A549 (cell line): ENCODE measurements around the gene OR4F6. TPM values are rescaled to one million over a fixed set of nuclear protein-coding genes. Genes with fewer than 3 reads are reported as not detected.

Experiments used
- ATAC-seq, 2 experiments: fragments of 200-7000 bp in 1 of 2; fragments of >200 bp in 1 of 2; cut with Nextera tagmentation in 1 of 2; cut with Tn5 transposase in 1 of 2; 3 replicates each; pipeline versions ENCODE4 v1.8.0 to v1.9.1; 2018 to 2020; ENCODE audit warnings: mild to moderate bottlenecking in 1 of 2, moderate library complexity in 1 of 2
- CTCF ChIA-PET: fragments of 300-600 bp; sonication (Branson Sonifier 250); formaldehyde crosslinking; extraction: SDS; loops from one replicate; lab custom pipeline; 2021; ENCODE audit warnings: antibody characterized with exemption, inconsistent platforms; lab: Yijun Ruan, JAX
- POLR2A ChIA-PET: fragments of 350-600 bp; formaldehyde crosslinking; extraction: SDS; loops from one replicate; lab custom pipeline; 2021; ENCODE audit warnings: antibody characterized with exemption, inconsistent platforms; lab: Yijun Ruan, JAX
- DNase-seq, 2 experiments: peaks; one replicate each; pipeline versions ENCODE4 v3.0.0 to v3.0.0-alpha.2; 2011 to 2016; ENCODE audit warnings: low read depth in 1 of 2, low spot score in 1 of 2
- FAIRE-seq: peaks from 2 replicates; lab custom pipeline; 2011; peaks lifted over from hg19 to GRCh38; lab: Jason Lieb, UNC
- H3K27ac ChIP-seq, 2 experiments: fragments of >200 bp; sonication (Bioruptor Twin); formaldehyde crosslinking; 3 replicates each; pipeline ENCODE4 v1.5.1; 2016 to 2017
- H3K4me1 ChIP-seq: fragments of >200 bp; sonication (Bioruptor Twin); formaldehyde crosslinking; 3 replicates; pipeline ENCODE4 v1.6.1; 2016
- H3K4me2 ChIP-seq: fragments of >200 bp; sonication (Bioruptor Twin); formaldehyde crosslinking; 3 replicates; pipeline ENCODE4 v1.6.1; 2016
- H3K4me3 ChIP-seq: fragments of >200 bp; sonication (Bioruptor Twin); formaldehyde crosslinking; 3 replicates; pipeline ENCODE4 v1.5.1; 2016
- H3K9me3 ChIP-seq: fragments of >200 bp; sonication (Bioruptor Twin); formaldehyde crosslinking; 3 replicates; pipeline ENCODE4 v1.6.1; 2016
- BHLHE40 ChIP-seq: IDR thresholded peaks from 2 replicates; pipeline ENCODE4 v1.6.1; 2012; ENCODE audit warnings: low read depth, low read length, inconsistent platforms
- FOXS1 ChIP-seq: fragments of 250-450 bp; sonication (Bioruptor Pico); IDR thresholded peaks from 2 replicates; pipeline ENCODE4 v1.5.0; 2020; ENCODE audit warnings: mild to moderate bottlenecking, moderate library complexity
- HEYL ChIP-seq: fragments of 250-450 bp; sonication (Bioruptor Pico); IDR thresholded peaks from 2 replicates; pipeline ENCODE4 v1.8.0; 2021; ENCODE audit warnings: mild to moderate bottlenecking, moderate library complexity
- KDM1A ChIP-seq: fragments of 200-600 bp; sonication (generic); IDR thresholded peaks from 2 replicates; pipeline ENCODE4 v1.6.1; 2016; ENCODE audit warnings: low read depth, mild to moderate bottlenecking
- MAFK ChIP-seq: fragments of 450-650 bp; IDR thresholded peaks from 2 replicates; pipeline ENCODE4 v1.6.1; 2014; ENCODE audit not compliant: partially characterized antibody
- MAX ChIP-seq: IDR thresholded peaks from 2 replicates; pipeline ENCODE4 v1.6.1; 2012
- MAZ ChIP-seq: fragments of 150-350 bp; IDR thresholded peaks from 2 replicates; pipeline ENCODE4 v1.6.1; 2014; ENCODE audit warnings: antibody characterized with exemption, low read depth, low read length, borderline replicate concordance
- NPAS2 ChIP-seq: fragments of 250-450 bp; sonication (Bioruptor Pico); IDR thresholded peaks from 2 replicates; pipeline ENCODE4 v1.8.0; 2022; ENCODE audit warnings: mild to moderate bottlenecking, moderate library complexity, borderline replicate concordance
- PBX3 ChIP-seq: IDR thresholded peaks from 2 replicates; pipeline ENCODE4 v1.6.1; 2012
- RCOR1 ChIP-seq: fragments of 150-350 bp; IDR thresholded peaks from 2 replicates; pipeline ENCODE4 v1.6.1; 2014; ENCODE audit warnings: antibody characterized with exemption, low read length, low read depth
- REST ChIP-seq: fragments of 200-600 bp; sonication (generic); IDR thresholded peaks from 2 replicates; pipeline ENCODE4 v1.6.1; 2016; ENCODE audit warnings: antibody characterized with exemption, mild to moderate bottlenecking, moderate library complexity
- SREBF2 ChIP-seq: fragments of 450-650 bp; IDR thresholded peaks from 2 replicates; pipeline ENCODE4 v1.6.1; 2014; ENCODE audit warnings: mild to moderate bottlenecking, moderate library complexity
- ZNF302 ChIP-seq: fragments of 250-450 bp; sonication (Bioruptor Pico); IDR thresholded peaks from 2 replicates; pipeline ENCODE4 v1.9.0; 2021; ENCODE audit warnings: inconsistent platforms, mild to moderate bottlenecking, moderate library complexity
- WGBS: methylation state at CpG from one replicate; pipeline ENCODE4 v1.1.6; 2017; ENCODE audit errors: missing lambda C conversion rate; 5-methylcytosine and 5-hydroxymethylcytosine counted together
- polyA plus RNA-seq, 4 experiments: library from polyadenylated mRNA; depleted of rRNA in 3 of 4; stranded (reverse); fragments of >200 nt; fragmentation: RNase III in 1 of 4; extraction: RNeasy Plus Mini Kit Qiagen cat#74134 plus additional on column Dnase treatment in 1 of 4; gene quantifications; 2 replicates in 3 of 4; 3 replicates in 1 of 4; pipeline ENCODE4 v1.2.3, GENCODE V29; 2011 to 2017
- TF ChIP-seq, protein P1 (sequence below): fragments of 250-450 bp; sonication (Bioruptor Pico); IDR thresholded peaks from 2 replicates; pipeline ENCODE4 v1.5.0; 2021; ENCODE audit warnings: mild to moderate bottlenecking, moderate library complexity, borderline replicate concordance
- TF ChIP-seq, protein P2 (sequence below): IDR thresholded peaks from 2 replicates; pipeline ENCODE4 v1.6.1; 2012; ENCODE audit warnings: low read depth, borderline replicate concordance

Gene OR4F6
- polyA plus RNA-seq, 2 of the 4 experiments (the other 2 are of a cell fraction): not detected

DNA sequence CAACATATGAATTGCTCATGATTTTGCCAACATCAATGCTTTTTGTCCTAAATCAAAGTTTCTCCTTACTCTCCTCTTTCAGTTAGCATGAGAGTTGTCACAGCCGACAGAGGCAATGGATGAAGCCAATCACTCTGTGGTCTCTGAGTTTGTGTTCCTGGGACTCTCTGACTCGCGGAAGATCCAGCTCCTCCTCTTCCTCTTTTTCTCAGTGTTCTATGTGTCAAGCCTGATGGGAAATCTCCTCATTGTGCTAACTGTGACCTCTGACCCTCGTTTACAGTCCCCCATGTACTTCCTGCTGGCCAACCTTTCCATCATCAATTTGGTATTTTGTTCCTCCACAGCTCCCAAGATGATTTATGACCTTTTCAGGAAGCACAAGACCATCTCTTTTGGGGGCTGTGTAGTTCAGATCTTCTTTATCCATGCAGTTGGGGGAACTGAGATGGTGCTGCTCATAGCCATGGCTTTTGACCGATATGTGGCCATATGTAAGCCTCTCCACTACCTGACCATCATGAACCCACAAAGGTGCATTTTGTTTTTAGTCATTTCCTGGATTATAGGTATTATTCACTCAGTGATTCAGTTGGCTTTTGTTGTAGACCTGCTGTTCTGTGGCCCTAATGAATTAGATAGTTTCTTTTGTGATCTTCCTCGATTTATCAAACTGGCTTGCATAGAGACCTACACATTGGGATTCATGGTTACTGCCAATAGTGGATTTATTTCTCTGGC is 2.5 kb downstream of the OR4F6 start (continued):
- TF ChIP-seq REST (no peak), NPAS2 (CRISPR knock-in tag) (no peak), RCOR1 (no peak)

DNA sequence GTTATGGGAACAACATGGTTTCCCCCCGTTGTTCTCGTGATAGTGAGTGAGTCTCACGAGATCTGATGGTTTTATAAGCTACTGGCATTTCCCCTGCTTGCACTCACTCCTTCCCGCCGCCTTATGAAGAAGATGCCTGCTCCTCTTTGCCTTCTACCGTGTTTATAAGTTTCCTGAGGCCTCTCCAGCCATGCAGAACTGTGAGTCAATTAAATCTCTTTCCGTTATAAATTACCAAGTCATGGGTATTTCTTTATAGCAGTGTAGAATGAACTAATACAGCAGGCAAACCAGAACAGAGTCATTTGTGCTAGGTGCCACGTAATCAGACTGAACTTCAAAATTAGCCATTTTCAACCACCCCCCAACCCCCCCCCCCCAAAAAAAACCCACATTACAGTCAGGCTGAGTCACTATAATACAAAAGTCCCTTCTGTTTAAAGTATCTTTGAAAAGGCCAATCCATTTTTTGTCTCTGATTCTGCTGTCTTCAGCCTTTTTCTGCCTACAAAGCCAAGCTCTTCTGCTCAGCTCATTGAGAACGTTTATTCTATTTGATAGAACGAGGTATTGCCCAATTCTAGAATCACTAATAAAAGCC is 4.1 kb downstream of the OR4F6 start:
- H3K4me2 ChIP-seq: no peak overlapping the region
- FAIRE-seq: no peak
- POLR2A ChIA-PET: no interaction called here

GRCh38 chr15:101808201-101808600 is 4.9 kb downstream of the OR4F6 start:
- CTCF ChIA-PET: interaction anchor here (0.6 kb wide), 1 partner anchor 244 kb away, joined by 4 read pairs; no protein-coding TSS in a partner anchor
- H3K4me1 ChIP-seq: no peaks in the 10 kb centered on the region
- no peaks in the 10 kb centered on the region for H3K9me3 ChIP-seq
- DNase-seq (no peak), FAIRE-seq (no peak), ATAC-seq (no peak; a peak in 1 of 6 replicates)
- POLR2A ChIA-PET: interaction anchor here (0.6 kb wide), 1 partner anchor 28 kb away, joined by 4 read pairs; no protein-coding TSS in a partner anchor
- no peak overlapping the region for H3K4me2 ChIP-seq
- H3K4me3 ChIP-seq: no peak overlapping the region
- 15% methylated on average over 2 of the region's 2 CpGs for WGBS
- H3K27ac ChIP-seq: no peak overlapping the region
- TF ChIP-seq BHLHE40 (no peak), FOXS1 (no peak), HEYL (CRISPR knock-in tag) (no peak), KDM1A (no peak), ZNF302 (CRISPR knock-in tag) (no peak), PBX3 (no peak), MAZ (no peak)
- TF ChIP-seq, protein P1, sequence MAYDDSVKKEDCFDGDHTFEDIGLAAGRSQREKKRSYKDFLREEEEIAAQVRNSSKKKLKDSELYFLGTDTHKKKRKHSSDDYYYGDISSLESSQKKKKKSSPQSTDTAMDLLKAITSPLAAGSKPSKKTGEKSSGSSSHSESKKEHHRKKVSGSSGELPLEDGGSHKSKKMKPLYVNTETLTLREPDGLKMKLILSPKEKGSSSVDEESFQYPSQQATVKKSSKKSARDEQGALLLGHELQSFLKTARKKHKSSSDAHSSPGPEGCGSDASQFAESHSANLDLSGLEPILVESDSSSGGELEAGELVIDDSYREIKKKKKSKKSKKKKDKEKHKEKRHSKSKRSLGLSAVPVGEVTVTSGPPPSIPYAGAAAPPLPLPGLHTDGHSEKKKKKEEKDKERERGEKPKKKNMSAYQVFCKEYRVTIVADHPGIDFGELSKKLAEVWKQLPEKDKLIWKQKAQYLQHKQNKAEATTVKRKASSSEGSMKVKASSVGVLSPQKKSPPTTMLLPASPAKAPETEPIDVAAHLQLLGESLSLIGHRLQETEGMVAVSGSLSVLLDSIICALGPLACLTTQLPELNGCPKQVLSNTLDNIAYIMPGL (CRISPR knock-in tag): no peak
- TF ChIP-seq, protein P2, sequence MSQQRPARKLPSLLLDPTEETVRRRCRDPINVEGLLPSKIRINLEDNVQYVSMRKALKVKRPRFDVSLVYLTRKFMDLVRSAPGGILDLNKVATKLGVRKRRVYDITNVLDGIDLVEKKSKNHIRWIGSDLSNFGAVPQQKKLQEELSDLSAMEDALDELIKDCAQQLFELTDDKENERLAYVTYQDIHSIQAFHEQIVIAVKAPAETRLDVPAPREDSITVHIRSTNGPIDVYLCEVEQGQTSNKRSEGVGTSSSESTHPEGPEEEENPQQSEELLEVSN: no peak

More for the DNA sequence above, 4.1 kb downstream of the OR4F6 start:
- no peak for DNase-seq
- Histone ChIP-seq H3K4me1 (no peaks in the 10 kb centered on the region), H3K4me3 (no peak overlapping the region), H3K9me3 (no peaks in the 10 kb centered on the region), H3K27ac (no peak overlapping the region)
- CTCF ChIA-PET: interaction anchor here (0.6 kb wide), 1 partner anchor 243 kb away, joined by 4 read pairs; no protein-coding TSS in a partner anchor
- TF ChIP-seq SREBF2: no peak
- no peak for TF ChIP-seq MAX
- TF ChIP-seq MAFK: no peak
- 0 out of 2 replicates have a peak, but pooled peaks have one; percentile 37 for TF ChIP-seq REST
- 11% methylated on average over 10 of the region's 10 CpGs for WGBS
- ATAC-seq: no peak
